Measurements from ENCODE around the gene KRTAP10-8.
"Not testable (repeated sequence)": the region's sequence is repeated elsewhere in the genome, so short reads cannot be mapped to it uniquely, and the experiment has no call there.

KRTAP10-8 gene

DNA sequence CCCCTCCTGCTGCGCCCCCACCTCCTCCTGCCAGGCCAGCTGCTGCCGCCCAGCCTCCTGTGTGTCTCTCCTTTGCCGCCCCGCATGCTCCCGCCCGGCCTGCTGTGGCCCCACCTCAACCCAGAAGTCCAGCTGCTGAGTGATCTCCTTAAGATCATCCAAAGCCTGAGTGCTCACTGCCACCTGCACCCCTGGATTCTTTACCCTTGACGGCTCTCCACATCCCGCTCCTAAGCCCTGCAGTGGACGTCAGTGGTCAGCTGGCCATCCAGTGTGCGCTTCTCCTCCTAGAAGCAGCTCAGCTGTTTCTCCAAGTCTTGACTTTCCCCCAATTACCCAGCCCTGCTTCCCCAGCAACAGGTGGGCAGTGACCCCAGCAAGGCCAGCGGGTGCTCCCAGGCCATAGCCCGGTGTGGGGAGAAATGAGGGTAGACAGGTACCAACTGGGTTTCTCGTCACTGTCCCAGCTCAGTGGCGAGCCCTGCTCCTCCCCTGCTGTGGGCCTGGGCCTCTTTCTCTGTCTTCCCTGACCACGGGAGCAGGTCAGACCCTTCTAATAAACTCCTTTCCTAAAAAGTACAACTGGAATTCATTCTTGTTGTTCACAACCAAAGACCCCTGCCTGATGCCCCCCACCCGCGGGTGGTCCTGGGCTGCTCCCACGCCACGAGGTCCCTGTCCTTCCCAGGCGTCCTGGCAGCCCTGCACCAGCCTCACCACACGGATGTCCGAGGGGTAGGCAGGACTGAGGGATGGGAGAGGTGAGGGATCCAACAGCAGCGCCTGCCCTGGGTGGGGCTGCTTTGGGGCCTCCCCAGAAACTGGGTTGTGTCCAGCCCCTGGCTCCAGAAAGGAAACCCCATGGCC is 10.1 kb upstream of the KRTAP10-8 start:
- H3K4me3 ChIP-seq (ENCODE audit: low read length): no peak overlapping the region
- no peak for TF ChIP-seq ZNF274 (IDR thresholded peaks at IDR 0.05; ENCODE audit: low read depth, low read length)

DNA sequence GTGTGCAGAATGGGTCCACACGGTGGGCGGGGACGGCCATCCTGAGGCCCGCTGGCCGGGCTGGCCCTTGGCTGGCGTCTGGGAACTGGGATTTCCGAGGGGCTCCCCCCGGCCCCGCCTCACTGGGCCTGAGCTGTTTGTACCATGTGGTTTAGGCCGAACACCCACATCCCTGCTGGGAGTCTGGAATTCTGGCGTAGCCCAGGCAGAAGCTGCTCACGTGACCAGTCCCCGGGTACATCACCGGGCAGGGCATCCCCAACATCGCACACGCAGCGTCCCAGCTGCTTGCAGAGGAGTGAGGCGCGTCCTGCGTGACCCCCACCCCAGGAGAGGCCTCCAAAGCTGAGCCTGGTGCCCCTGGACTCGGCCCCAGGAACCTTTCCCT is 9.4 kb upstream of the KRTAP10-8 start:
- no peak overlapping the region for H3K4me3 ChIP-seq (ENCODE audit: low read length)
- no peak for TF ChIP-seq ZNF274 (IDR thresholded peaks at IDR 0.05; ENCODE audit: low read depth, low read length)

DNA sequence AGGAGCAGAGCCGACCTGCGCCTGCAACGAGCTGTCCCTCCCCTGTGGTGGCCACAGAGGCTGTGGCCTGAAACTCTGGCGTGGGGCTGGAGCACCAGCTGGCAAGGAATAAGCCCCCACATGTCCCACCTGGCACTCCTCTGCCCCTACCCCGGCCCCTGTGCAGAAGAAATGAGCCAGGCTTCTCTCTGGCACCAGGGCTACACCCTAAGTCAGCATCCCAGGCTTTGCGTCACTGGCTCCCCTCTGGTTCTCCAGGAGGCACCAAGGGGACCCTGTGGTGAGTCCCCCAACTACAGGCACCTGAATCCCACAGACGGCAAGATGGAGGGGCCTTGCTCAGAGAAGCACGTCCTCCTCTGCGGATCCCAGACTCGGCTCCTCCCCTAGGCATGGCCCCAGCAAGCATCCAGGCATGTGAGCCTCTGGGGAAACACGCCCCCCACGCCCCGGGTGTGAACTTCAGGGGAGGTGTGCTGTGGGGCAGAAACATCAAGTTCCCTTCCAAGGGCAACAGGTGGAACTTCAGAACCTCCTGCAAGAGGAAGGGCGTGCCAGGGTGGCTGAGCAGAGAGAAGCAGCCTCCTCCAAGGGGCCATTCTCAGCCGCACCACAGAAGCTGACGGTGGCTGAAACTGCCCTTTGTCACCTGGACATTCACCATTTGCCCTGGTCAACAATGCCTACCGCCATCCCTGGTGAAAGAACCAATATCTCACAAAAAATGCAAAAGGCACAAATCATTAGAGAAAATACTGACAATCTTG is 8.6 kb upstream of the KRTAP10-8 start:
- TF ChIP-seq ZNF274 (IDR thresholded peaks at IDR 0.05; ENCODE audit: low read depth, low read length): no peak
- no peak overlapping the region for H3K4me3 ChIP-seq (ENCODE audit: low read length)

GRCh38 chr21:44603911-44604310 is 8.0 kb upstream of the KRTAP10-8 start:
- no peak for TF ChIP-seq ZNF274 (IDR thresholded peaks at IDR 0.05; ENCODE audit: low read depth, low read length)
- no peak overlapping the region for H3K4me3 ChIP-seq (ENCODE audit: low read length)

GRCh38 chr21:44606495-44606894 is 5.4 kb upstream of the KRTAP10-8 start:
- TF ChIP-seq ZNF274 (IDR thresholded peaks at IDR 0.05; ENCODE audit: low read depth, low read length): no peak
- H3K4me3 ChIP-seq (ENCODE audit: low read length): no peak overlapping the region

- TF ChIP-seq ZNF274 (IDR thresholded peaks at IDR 0.05; ENCODE audit: low read depth, low read length): no peak
- H3K4me3 ChIP-seq (ENCODE audit: low read length): no peak overlapping the region
These were observed 2.7 kb upstream of the KRTAP10-8 start for GRCh38 chr21:44609193-44609592.

DNA sequence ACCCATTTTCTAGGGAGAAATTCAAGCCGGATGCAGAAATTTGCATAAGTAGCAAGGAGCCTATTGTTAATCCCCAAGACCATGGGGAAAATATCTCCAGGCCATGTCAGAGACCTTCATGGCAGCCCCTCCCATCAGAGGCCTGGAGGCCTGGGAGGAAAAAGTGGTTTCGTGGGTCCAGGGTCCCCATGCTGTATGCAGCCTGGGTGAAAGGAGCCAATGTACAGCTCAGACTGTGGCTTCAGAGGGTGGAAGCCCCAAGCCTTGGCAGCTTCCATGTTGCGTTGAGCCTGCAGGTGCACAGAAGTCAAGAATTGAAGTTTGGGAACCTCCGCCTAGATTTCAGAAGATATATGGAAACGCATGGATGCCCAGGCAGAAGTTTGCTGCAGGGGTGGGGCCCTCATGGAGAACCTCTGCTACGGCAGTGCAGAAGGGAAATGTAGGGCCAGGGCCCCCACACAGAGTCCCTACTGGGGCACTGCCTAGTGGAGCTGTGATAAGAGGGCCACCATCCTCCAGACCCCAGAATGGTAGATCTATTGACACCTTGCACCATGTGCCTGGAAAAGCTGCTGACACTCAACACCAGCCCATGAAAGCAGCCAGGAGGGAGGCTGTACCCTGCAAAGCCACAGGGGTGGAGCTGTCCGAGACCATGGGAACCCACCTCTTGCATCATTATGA is 1.6 kb upstream of the KRTAP10-8 start:
- H3K4me3 ChIP-seq (ENCODE audit: low read length): not testable (repeated sequence)

DNA sequence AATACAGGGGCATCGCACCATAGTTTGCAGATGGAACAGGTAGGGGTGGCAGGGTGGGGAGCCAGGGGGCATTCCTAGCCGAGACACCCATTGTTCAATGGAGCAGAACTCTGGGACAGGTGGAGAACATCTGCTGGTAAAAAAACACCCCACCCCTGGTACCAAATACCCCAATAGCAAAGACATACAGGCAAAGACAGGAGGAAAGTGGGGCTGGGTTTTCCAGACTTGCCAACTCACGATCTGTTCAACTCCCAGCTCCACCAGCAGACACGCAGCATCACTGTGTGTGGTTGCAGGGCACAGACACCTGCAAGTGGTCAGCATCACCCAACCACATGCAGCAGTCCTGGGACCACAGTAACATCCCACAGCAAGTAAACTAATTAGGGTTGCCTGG is 328 bp upstream of the KRTAP10-8 start:
- H3K4me3 ChIP-seq (ENCODE audit: low read length): no peak overlapping the region
- no peak for TF ChIP-seq ZNF274 (IDR thresholded peaks at IDR 0.05; ENCODE audit: low read depth, low read length)

DNA sequence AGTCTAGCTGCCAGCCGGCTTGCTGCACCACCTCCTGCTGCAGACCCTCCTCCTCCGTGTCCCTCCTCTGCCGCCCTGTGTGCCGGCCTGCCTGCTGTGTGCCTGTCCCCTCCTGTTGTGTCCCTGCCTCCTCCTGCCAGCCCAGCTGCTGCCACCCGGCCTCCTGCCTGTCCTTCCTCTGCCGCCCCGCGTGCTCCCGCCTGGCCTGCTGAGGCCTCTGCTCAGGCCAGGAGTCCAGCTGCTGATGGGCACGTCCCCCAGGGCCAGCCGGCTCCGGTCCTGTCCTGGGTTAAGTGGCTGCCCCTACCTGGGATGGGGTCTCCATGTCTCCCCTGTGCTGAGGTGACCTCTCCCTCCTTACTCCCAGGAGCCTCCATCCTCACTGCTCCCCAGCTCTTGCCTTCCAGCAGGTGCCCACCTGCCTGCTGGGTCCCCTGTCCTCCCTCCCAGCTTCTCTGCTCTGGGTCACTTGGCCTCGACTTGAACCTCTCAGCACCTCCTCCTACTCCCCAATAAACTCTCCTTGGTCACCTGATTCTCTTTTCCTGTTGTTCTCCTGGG is 870 bp downstream of the KRTAP10-8 start:
- TF ChIP-seq ZNF274 (IDR thresholded peaks at IDR 0.05; ENCODE audit: low read depth, low read length): no peak
- H3K4me3 ChIP-seq (ENCODE audit: low read length): no peak overlapping the region

DNA sequence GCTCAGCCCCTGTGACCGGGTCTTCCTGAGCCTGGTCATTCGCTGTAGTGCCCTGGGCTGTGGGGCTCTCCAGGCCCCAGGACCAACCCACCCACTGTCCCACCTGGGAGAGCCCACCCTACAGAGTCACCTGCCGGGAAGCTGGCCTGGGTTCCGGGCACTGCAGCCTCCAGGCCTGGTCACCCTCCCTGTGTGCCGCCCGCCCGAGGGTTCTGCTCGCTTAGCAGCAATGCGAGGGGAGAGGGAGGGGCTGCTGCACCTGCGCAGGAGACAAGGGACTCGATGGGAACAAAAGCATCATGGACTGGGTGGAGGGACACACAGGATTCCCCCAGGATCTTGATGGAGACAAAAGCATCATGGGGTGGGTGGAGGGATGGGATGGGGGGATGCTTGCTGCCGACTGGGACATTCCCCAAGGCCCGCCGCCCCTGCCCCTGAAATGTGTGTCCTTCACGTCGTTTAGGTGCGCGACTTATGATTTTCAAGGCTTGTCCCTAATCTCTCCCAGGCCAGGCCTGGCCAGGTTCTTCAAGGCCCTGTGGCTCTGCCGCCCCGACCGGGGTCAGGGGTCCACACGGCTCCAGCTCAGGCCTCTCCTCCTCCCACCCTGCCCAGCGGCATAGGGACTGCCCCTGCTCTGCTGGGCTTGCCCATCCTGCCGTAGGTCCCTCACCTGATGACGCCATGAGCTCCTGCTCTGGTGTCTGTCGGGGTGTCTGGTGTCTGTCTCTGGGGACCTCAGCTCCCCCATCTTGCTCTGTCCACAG is 1.7 kb downstream of the KRTAP10-8 start:
- TF ChIP-seq ZNF274 (IDR thresholded peaks at IDR 0.05; ENCODE audit: low read depth, low read length): no peak
- no peak overlapping the region for H3K4me3 ChIP-seq (ENCODE audit: low read length)

GRCh38 chr21:44614161-44614631 is 2.3 kb downstream of the KRTAP10-8 start:
- no peak overlapping the region for H3K4me3 ChIP-seq (ENCODE audit: low read length)
- no peak for TF ChIP-seq ZNF274 (IDR thresholded peaks at IDR 0.05; ENCODE audit: low read depth, low read length)

DNA sequence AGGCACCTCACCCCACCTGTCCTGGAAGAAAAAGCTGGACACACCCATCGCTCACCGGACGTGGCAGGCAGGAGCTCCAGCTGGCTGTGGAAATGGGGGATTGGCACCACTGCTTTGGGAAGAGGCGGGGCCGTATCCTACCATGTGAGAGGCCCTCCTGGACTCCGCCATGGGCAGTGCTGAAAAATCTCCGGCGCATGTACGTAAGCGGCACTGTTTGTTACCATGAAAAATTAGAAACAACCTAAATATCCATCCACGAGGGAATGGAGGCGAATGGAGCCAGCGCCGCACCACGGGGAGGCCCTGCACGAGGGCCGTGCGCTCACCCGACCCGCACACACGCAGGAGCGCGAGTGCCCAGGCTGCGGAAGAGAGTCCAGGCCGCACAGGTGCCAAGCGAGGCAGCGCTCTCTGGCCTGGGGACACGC is 3.1 kb downstream of the KRTAP10-8 start:
- no peak for TF ChIP-seq ZNF274 (IDR thresholded peaks at IDR 0.05; ENCODE audit: low read depth, low read length)
- H3K4me3 ChIP-seq (ENCODE audit: low read length): no peak overlapping the region

- H3K4me3 ChIP-seq (ENCODE audit: low read length): no peak overlapping the region
- no peak for TF ChIP-seq ZNF274 (IDR thresholded peaks at IDR 0.05; ENCODE audit: low read depth, low read length)
These were observed 3.6 kb downstream of the KRTAP10-8 start for GRCh38 chr21:44615466-44615865.

All from GM08714 (cell line).